Astrocyte of the cerebellum (primary cell): Measurements from ENCODE around the gene MDM2.

Source experiments
- DNase-seq: peaks from one replicate; pipeline ENCODE4 v3.0.0-alpha.2; 2011; ENCODE audit warnings: low read depth
- H3K4me3 ChIP-seq: 2 replicates; pipeline ENCODE4 v1.5.1; 2011; ENCODE audit warnings: mild to moderate bottlenecking, low read depth, low read length, moderate library complexity
- CTCF ChIP-seq: IDR thresholded peaks from 2 replicates; pipeline ENCODE4 v1.5.1; 2012; ENCODE audit warnings: low read length, low read depth, moderate library complexity, mild to moderate bottlenecking; ENCODE audit errors: missing control alignments
- in situ Hi-C: cut with HindIII; loops from 2 replicates; pipeline ENCODE4 v1.10.0; 2017; ENCODE audit warnings: low sequenced_read_pairs

Gene MDM2

GRCh38 chr12:68765696-68766095 is 42.3 kb upstream of the MDM2 start:
- no peak for DNase-seq
- H3K4me3 ChIP-seq, result no peak overlapping the region
- in situ Hi-C loops, result no loop called here
- TF ChIP-seq CTCF, result no peak

DNA sequence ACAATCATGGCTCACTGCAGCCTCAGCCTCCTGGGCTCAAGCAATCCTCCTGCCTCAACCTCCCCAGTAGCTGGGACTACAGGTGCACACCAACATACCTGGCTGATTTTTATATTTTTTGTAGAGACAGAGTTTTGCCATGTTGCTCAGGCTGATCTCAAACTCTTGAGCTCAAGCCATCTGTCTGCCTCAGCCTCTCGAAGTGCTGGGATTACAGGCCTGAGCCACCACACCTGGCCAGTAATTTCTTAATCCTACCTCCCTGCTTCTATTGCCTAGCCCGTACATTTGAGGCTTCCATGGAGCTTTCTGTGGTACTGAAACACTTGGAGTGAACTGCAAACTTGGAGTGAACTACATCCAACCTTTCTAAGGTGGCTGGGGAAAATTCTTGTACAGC is 41.3 kb upstream of the MDM2 start:
- in situ Hi-C loops, result no loop called here

GRCh38 chr12:68767191-68767590 is 40.8 kb upstream of the MDM2 start:
- no peak for DNase-seq
- in situ Hi-C loops, result no loop called here
- TF ChIP-seq CTCF, result no peak
- no peak overlapping the region for H3K4me3 ChIP-seq

More for the DNA sequence above, 41.3 kb upstream of the MDM2 start:
- no peak for DNase-seq
- H3K4me3 ChIP-seq, result no peak overlapping the region
- no peak for TF ChIP-seq CTCF

- no peak for TF ChIP-seq CTCF
- DNase-seq, result no peak
- H3K4me3 ChIP-seq, result no peak overlapping the region
- in situ Hi-C loops, result no loop called here
Measured at GRCh38 chr12:68768431-68768939, 39.5 kb upstream of the MDM2 start.

- in situ Hi-C loops, result no loop called here
- DNase-seq, result no peak
- H3K4me3 ChIP-seq, result no peak overlapping the region
- no peak for TF ChIP-seq CTCF
Measured at GRCh38 chr12:68769941-68770340, 38.0 kb upstream of the MDM2 start.

- no peak overlapping the region for H3K4me3 ChIP-seq
- in situ Hi-C loops, result no loop called here
- no peak for TF ChIP-seq CTCF
- DNase-seq, result no peak
Measured at GRCh38 chr12:68771223-68771925, 36.6 kb upstream of the MDM2 start.
